Measurements from ENCODE around the gene ADPRHL1.

ADPRHL1 gene

DNA sequence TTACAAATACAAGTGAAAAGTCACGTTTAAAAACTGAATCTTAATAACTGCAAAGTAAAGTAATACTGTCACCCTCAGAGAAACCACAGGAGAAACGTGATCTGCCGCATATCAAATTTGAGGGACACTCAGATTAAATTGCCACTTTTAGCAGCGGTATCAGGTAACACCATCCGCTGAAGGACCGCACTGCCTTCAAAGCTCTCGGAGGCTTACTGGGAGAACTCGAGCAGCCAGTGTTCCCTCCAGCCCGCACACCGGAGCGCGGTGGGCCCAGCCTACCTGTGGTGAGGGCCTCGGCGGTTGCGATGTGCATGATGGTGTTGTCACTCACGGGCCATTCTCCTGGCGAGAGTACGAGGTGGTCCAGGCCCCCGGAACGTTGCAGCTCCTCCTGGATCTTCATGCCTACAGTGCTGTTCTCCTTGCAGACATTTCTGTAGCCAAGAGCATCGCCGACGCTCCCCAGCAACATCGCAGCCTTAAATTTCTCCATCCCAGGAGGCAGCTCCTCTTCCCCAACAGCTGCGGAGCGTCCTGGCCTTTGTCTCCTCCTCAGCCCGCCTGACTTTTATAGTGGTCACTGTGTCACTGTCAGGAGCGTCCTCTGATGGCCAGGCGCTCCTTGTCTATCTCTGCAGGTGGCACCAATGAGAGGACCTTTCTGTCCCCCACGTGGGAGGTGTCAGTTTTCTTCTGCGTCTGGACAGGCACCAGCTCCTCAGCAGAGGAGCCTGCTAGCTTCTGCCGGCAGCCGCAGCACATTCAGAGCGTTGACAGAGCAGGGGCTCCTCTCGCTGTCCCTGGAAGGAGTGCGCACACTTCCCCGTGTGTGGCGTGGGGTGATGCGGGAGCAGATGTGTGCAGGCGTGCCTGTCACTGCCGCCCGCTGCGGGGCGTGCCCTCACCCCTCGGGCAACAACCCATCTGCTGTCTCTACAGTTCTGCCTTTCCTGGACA lies at the start of gene ADPRHL1:
Gene ADPRHL1 (minus strand): TSS at position 547 of the 960 bp plus-strand sequence. CDS start 51 bp downstream, at position 496.
- DNase-seq, result no peak

DNA sequence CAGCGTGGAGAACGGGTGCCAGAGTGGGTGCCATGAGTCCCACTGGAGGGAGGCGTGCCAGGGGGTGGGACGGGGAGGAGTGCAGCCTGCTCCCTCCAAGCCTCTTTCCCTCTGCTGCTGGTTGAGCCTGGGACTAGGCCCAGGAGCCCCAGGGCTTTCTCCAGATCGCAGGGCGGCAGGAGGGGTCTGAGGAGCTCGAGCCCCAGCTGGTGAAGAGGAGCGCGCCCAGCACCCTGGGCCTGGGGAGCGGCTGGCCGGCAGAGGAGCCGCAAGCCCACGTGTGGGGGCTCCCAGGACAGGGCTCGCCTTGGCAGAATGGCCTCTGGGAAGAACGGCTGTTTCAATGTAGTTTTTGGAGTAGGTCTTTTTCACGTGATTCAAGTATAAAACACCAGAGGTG lies 49.4 kb upstream of the ADPRHL1 start:
- no peak for DNase-seq

DNA sequence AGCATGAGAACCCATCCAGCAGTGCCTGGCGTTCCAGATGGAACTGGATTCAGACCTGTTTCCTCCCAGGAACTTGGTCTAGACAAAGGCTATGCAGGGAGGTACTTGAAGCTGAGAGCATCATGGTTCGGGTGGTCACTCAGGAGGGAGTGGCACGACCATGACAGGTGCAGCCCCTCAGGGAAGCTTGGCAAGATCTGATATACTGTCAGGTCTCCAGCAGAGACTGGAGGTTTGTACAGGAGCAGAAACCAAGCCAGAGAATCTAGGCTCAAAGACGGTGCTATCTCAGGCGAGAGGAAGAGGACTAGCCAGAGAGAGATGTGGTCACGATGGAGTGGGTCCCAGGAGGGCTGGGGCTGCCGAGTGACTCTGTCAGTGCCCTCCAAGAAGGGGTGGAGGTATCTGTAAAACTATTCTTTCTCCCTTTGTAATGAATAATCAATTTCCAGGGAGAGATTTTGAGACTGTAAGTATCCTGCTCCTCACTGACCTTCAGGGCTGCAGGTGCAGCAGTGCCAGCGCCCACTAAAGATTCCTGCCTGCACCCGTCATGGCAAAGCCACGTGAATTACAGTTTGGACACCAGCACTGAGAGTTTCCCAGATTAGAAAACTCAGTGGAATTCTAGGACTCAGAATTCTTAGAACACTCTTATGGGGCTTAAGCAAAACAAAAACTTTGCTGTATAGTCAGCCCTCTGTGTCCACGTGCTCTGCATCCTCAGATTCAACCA lies 47.4 kb upstream of the ADPRHL1 start:
- no peak for DNase-seq

DNA sequence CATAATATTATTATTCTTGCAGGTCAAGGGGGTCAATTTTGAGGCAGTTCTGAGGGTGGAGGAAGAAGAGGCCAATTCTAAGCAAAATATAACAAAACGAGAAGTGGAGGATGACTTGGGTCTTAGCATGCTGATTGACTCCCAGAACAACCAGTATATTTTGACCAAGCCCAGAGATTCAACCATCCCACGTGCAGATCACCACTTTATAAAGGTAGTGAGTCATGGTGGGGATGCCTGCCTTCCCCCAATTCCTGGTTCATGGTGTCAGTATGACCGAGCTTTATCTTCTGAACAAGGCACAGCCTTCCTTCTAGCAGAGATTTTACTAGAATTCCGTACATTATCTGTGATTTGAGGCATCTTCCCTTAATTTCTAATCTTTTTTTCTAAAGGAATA lies 46.6 kb upstream of the ADPRHL1 start:
- DNase-seq, result no peak

DNA sequence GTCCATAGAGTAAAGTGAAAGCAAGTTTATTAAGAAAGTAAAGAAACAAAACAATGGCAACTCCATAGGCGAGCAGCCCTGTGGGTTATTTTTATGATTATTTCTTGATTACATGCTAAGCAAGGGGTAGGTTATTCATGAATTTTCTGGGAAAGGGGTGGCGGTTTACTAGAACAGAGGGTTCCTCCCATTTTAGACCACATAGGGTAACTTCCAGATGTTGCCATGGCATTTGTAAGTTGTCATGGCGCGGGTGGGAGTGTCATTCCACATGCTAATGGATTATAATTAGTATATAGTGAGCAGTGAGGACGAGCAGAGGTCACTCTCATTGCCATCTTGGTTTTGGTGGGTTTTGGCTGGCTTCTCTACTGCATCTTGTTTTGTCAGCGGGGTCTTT lies 45.6 kb upstream of the ADPRHL1 start:
- no peak for DNase-seq

DNA sequence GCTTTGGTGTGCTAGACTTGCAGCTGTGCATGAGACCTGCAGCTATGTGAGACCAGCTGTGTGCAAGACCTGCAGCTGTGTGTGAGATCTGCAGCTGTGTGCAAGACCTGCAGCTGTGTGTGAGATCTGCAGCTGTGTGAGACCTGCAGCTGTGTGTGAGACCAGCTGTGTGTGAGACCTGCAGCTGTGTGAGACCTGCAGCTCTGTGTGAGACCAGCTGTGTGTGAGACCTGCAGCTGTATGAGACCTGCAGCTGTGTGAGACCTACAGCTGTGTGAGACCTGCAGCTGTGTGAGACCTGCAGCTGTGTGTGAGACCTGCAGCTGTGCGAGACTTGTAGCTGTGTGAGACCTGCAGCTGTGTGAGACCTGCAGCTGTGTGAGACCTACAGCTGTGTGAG lies 43.9 kb upstream of the ADPRHL1 start:
- no peak for DNase-seq

DNA sequence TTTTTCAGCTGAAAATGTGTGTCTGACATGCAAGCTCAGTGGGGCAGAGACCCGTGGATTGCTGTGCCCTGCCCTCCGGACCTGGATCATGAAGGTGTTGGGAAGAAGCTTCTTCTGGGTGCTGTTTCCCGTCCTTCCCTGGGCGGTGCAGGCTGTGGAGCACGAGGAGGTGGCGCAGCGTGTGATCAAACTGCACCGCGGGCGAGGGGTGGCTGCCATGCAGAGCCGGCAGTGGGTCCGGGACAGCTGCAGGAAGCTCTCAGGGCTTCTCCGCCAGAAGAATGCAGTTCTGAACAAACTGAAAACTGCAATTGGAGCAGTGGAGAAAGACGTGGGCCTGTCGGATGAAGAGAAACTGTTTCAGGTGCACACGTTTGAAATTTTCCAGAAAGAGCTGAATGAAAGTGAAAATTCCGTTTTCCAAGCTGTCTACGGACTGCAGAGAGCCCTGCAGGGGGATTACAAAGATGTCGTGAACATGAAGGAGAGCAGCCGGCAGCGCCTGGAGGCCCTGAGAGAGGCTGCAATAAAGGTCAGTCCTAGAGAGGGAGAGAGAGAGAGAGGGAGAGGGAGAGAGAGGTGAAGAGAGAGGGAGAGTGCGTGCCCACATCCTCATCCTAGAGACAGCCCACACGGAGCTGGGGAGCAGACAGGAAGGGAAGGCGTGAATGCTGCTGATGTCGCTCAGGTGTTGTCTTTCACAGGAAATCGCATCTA lies 42.4 kb upstream of the ADPRHL1 start:
- no peak for DNase-seq

DNA sequence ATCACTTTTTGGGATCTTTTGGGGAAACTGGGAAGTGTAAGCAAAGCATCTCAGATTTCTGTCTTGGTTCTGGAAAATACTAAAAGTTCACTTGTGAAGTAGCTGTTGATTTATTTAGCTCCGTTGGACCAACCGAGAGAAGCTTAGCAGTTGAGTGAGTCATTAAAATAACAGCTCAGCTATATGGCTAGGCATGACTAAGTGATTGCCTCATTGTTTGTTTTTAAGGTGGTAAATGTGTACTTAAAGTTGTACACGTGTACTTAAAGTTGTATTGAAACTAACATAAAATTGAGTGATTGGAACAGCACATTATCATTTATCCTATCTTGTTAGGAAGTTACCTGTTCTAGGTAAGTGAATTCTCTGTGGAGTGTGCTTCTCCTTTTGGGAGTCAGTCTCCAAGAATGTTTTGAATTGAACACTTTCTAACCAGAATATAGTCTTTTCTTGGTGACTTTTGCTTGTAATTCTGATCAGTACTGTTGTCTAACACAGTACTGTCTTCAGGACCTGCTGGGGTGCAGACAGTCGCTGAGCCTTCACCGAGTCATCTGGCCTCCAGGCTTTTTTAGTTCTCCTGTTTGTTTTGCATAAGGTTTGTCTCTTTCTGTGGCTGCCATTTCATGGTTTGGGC lies 40.1 kb upstream of the ADPRHL1 start:
- DNase-seq, result peak; percentile 81

DNA sequence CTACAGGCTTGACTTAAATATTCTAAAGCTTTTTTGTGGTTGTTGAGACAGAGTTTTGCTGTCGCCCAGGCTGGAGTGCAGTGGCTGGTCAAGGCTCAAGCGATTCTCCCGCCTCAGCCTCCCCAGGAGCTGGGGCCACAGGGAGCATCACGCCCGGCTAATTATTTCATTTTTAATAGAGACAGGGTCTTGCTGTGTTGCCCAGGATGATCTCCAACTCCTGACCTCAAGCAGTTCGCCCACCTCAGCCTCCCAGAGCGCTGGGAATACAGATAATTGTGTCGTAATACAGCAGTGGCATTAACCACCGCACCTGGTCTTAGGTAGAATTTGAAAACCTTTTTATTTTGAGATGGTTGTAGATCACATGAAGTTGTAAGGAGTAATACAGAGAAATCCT lies 38.7 kb upstream of the ADPRHL1 start:
- no peak for DNase-seq

DNA sequence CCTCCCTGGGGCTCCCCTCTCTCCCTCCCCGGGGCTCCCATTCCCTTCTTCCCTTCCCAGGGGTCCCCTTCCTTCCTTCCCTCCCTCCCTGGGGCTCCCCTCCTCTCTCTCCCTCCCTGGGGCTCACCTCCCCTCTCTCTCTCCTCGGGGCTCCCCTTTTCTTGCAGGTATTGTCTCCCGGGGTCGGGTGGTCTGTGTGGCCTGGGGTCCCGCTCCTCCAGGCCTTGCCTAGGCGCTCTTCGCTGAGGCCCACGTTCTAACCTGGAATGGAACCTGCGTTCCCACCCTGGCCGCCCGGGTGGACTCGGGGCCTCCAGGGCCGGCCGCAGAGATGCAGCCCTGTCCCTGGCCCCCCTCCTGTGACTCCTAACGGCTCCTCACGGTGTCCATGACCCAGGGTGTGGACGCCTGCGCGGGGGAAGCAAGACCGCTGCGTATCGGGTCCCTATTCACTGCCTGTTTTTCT lies 38.2 kb upstream of the ADPRHL1 start:
- peak; percentile 54 for DNase-seq

DNA sequence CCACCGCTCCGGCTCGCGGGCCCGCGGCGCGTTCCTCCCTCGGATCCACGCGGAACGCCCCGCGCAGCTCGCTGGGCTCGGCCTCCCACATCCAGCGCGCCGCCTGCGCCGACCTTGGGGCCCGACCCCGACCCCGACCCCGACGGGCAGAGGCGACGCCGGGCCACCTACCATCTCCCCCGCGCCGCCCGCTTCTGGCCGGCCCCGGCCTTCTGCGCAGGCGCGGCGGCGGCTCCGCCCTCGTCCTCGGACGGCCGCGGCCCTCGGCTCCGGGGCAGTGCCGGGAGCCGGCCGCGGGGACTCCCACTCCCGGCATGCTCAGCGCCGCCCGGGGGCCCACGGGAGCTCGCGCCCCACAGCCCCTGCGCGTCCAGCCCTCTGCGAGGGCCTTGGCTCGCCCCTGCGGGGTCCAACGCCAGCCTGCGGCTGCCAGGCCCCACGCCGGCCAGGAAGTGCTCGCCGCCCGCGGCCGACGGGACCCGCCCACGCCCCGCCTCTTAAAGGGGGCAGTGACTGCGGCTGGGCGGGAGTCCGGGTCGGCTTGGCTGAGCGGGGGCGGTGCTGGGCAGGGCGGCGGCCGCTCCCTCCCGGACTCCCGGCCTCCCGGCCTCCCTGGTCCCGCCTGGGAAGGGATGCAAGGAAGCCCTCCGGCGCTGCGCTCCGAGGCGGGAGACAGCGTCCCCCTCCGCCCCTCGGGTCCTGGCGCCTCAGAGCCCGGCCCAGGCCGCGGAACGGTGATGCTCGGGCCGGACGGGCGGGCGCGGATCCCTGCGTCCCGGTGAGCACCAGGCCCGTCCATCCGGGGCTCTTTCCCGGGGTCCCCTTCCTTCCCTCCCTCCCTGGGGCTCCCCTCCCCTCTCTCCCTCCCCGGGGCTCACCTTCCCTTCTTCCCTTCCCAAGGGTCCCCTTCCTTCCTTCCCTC lies 37.5 kb upstream of the ADPRHL1 start, which contains the start of gene DCUN1D2:
Gene DCUN1D2 (minus strand): TSS at position 216 of the 922 bp plus-strand sequence. CDS start 42 bp downstream, at position 174.
- DNase-seq, result peak; percentile 96

DNA sequence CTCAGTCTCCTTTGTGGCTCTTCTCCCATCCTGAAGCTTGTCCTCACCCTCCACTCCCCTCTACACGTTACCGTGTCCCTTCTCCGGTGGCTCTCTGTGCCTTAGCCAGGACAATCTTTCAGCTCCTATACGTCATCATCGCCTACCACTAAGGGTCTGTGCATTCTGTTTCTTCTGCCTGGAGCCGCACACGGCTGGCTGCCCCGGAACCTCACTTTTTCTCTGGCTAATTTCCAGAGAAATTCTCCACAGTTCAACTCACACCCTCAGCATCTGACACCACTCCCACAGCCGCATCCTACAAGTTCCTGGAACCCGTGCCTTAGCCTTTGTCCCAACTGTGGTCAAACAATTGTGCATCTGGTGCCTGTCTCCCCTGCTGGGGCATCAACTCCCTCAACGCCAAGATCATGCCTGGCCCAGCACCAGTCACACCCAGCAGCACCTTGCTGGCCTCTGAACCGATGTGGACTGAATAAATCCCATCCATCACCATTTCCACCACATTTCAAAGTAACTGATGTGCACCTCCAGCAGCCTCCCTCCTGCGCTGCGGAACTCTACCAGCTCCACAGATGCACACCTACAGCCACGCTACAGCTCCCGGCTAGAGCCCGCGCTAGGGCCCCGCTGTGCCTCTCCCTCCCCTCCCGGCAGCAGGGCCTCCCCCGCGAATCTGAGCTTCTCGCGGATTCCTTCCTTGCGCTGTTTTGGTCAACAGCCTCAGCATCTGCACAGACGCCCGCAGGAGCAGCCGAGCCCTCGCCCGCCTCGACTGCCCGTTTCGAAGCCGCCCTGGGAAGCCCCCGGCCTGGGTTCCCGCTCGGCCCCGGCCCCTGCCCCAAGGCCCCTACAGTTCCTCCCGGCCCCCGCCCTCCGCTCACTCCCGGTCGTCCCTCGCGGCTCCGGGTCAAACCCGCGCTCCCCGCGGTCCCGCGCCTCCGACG lies 36.5 kb upstream of the ADPRHL1 start:
- DNase-seq, result no peak

DNA sequence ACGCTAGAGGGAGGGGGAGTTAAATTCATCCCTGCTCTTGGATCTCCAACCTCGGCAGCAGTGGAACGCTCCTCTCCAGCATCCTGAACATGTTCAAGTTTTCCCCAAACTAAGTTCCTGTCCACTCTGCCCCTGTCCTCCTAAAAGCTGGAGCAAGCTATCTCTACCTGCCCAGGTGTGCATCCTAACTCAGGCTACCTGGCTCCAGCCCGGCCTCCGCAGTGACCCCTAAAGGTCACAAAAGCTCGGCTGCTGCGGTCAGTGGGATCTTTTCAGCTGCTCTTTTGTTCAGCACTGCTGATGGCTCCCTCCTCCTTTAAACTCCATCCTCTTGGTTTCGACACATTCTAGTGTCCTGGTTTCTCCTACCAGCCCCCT lies 35.9 kb upstream of the ADPRHL1 start:
- no peak for DNase-seq

DNA sequence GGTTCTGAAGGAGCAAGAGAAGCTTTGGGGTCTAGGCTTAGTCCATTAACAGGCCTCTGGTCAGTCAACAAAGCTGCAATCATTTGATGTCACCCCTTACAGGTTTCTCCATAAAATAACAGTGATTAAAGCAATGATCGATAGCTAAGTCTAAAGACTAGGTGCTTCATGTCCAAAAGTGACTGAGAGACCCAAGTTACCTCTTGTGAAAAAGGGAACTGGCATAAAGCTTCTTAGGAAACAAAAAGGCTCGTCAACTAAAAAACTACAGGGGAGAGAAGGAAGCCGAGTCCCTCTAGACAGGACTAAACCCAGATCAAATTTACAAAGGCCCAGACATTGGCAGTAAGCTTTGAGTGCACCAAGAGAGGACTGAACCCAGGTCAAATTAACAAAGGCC lies 35.0 kb upstream of the ADPRHL1 start:
- DNase-seq, result no peak

DNA sequence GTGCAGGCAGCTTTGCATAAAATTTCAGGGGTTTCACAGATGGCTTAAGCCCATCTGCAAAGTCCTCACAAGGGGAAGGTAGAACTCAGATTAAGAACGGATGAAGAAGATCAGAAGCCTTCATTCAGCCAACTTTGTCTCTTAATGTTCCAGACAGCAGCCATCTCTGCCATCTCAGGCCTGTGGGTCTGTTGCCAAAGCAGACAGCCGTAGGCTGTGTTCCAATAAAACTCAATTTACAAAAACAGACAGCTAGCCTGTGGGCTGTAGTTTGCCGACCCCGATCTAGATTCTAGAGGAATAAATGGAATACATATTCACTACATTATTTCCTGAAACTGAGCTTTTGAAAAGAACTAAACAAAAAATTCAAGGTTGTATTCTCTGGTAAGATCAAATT lies 33.4 kb upstream of the ADPRHL1 start:
- DNase-seq, result no peak

DNA sequence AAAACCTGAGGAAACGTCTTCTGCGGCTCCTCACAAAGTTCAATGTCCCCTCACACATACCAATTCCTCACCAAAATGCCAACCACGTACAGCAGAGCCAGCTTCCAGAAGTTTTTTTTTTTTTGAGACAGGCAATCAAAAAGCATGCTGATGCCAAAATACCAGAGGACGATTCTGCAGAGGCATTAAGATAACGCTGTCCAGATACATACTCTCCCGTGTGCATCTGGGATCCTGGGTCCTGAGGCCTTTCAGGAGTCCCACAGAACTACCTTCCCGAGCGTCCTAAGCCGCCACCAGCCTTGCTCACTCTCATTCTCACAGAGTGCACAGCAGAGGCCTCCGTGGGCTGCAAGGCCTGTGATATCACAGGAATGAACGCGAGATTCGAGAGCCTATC lies 32.3 kb upstream of the ADPRHL1 start:
- no peak for DNase-seq

DNA sequence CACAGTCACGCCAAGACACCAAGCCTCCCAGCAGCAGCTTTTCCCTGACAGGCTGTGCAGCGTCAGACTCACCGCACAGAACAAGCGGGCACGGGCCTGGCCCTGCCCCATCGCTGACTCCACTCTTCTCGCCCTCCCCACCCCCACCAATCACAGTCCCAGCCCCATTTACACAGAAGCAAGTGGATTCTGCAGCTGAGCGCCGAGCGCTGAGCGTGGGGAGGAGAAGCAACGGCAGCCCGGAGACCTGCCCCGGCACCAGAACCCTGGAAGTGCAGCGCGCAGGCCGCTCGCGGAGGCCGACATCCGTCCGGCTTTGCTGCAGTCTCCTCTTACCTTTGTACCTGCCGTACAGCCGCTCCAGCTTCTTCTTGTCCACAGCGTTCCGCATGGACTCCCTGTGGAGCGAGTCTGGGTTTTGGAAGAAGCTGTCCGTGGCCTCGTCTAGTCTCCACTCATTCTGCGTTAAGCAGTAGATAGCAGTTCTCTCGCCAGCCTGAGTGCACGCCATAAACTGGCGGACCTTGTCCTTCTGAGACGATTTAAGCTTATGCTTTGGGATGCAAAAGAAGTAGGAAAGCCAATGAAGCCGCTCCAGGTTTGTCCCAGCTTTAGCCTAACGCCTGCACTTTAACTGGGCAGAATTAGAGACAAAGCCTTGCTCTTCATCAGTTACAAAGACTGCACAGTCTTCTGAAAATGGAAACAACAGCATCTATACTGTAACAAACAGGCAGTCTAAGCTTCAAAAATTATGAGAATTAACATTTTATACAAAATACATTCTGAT lies 30.4 kb upstream of the ADPRHL1 start:
- DNase-seq, result no peak

DNA sequence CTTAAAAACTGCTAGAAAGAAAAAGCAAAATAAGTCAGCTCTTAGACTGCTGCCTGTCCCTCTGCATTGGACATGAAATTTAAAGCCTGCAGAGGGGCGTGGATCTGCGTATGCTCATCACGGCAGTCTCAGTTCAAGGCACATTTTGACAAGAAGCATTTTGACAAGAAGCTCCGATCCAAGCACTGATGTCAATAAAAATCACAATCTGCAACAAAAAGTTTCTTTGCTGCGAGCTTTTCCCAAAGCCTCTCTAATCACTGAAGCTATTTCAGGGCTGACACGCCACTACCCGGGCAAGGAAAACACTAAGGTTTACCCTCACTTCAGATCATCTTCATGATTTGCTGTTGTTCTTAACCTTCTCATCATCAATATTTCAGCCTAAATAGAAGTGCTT lies 29.8 kb upstream of the ADPRHL1 start:
- DNase-seq, result no peak

DNA sequence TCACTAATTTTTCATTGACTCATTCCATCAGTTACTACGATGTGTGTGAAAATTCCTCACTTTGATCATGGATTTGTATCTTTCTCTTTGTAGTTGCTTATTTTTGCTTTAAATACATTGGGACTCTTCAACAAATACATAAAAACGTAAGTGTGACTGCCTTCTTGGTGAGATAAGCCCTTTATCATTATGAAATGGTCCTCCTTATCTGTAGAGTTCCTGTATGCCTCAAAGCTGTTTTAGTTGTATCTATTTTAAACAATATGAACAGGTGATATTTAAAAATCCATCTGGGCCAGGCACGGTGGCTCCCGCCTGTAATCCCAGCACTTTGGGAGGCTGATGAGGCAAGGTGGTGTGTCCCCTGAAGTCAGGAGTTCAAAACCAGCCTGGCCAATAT lies 25.9 kb upstream of the ADPRHL1 start:
- DNase-seq, result no peak

DNA sequence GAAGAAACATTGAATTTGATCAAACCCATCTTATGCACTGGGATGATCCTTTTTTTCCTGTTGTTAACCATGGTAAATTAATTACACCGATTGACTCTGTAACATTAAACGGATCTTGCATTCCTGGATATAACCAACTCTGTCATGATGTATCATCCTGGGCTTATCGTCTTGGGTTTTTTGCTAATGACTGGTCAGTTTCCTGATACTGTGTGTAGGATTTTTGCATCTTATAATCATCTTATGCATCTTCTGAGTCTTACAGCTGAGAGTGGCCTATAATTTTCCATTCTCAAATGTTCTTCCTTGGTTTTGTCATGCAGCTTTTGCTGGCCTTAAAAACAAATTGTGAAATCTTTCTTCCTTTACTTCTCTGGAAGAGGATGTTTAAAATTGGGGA lies 24.4 kb upstream of the ADPRHL1 start:
- DNase-seq, result no peak
